ENCODE results near the gene SREBF1. TPM values are rescaled to one million over a fixed set of nuclear protein-coding genes. Genes with fewer than 3 reads are reported as not detected.

SREBF1 gene
- total RNA-seq, 6 experiments from 2014 or later = 63.8 to 246 (median 173) TPM

DNA sequence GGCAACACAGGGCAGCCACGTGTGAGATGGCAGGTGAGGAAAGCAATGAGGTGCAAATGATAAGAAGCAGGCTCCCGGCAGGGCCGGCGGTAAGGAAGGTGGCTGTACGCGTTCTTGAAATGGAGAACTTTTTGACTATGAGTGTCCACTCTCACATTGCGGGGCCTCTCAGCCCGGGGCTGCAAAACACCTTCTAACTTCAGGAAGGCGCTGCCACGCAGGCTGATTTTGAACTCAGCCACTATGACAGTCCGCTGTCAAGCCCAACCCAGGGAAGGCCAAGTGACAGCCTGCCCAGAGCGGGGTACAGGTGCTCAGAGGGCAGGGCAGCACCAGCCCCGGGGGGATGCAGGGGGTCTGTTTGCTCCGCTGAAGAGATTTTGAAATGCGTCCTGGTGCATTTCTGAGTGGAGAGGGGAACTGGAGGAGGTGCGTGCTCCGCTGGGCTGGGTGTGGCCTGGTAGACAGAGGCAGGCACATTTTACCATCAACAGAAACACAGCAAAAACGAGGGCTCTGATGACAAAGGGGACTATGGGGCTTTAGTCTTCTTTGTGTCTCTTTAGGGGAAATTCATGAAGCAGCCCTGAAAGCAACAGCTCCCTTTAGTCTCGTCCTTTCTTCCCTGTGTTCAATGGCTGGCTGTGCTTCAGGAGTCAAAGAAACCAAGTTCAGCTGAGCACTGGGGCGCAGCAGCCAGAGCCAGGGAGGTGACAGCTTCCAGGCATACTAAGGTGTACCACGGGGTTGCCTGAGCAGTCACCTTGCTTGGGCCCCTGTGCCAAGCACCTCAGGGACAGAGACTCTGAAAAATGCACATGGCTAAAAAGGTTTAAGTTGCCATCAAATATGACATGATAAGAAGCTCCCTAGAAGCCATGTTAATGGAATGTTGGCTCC, 14.6 kb upstream of the SREBF1 start:
- Histone ChIP-seq H3K9me3 (no peaks in the 10 kb centered on the region), H3K27me3 (no peaks in the 10 kb centered on the region), H3K27ac (no peak overlapping the region), H3K4me3 (no peak overlapping the region), H3K4me1 (peaks cover 0 to 17% (median 0%) of the 10 kb centered on the region in 4 donors), H3K36me3 (no peaks in the 10 kb centered on the region)
- intact Hi-C loops (cut with DNase I) = no loop called here
- DNase-seq = no peak
- TF ChIP-seq POLR2A (IDR thresholded peaks at IDR 0.05) = no peak
- TF ChIP-seq, protein P1, sequence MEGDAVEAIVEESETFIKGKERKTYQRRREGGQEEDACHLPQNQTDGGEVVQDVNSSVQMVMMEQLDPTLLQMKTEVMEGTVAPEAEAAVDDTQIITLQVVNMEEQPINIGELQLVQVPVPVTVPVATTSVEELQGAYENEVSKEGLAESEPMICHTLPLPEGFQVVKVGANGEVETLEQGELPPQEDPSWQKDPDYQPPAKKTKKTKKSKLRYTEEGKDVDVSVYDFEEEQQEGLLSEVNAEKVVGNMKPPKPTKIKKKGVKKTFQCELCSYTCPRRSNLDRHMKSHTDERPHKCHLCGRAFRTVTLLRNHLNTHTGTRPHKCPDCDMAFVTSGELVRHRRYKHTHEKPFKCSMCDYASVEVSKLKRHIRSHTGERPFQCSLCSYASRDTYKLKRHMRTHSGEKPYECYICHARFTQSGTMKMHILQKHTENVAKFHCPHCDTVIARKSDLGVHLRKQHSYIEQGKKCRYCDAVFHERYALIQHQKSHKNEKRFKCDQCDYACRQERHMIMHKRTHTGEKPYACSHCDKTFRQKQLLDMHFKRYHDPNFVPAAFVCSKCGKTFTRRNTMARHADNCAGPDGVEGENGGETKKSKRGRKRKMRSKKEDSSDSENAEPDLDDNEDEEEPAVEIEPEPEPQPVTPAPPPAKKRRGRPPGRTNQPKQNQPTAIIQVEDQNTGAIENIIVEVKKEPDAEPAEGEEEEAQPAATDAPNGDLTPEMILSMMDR (IDR thresholded peaks at IDR 0.05) = no peak
- WGBS (ENCODE audit: insufficient coverage, low coverage, low lambda C conversion rate, missing lambda C conversion rate) = 90% methylated on average over 8 of the region's 21 CpGs
- ATAC-seq = no peak

DNA sequence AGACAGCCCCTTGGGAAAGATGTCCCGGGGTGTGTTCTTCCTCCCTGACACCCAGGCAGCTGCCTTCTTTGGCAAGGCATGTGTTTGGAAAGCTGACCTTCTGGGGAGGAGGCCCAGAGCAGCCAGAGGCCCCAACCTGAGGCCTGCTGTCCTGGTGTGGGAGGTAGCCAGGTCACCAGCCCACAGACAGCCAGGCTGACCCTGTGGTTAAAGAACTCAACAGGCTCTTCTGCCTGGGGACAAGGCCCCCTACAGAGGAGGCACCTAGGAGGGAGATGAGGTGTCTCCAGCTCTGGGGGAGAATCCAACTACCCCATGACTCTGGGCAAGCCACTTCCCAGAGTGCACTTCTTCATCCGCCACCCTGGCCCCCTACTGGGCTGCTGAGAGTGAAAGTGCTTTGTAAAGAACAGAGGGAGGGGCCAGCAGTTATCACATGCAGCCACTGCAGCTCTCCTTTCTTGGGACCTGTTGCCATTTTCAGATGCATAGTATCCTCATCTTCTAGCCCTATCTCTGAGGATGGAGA, 13.1 kb upstream of the SREBF1 start:
- no peaks in the 10 kb centered on the region for H3K27me3 ChIP-seq
- no peak overlapping the region for H3K4me3 ChIP-seq
- H3K4me1 ChIP-seq = peaks cover 0 to 17% (median 0%) of the 10 kb centered on the region in 4 donors
- ATAC-seq = peak; percentile 26 to 59 (median 46)
- H3K27ac ChIP-seq = peak overlapping the region in 2 of 3 donors; percentile 52 to 62
- TF ChIP-seq POLR2A (IDR thresholded peaks at IDR 0.05) = no peak
- TF ChIP-seq, protein P1 (IDR thresholded peaks at IDR 0.05) = peak in 3 of 4 donors; percentile 4 to 17 (median 15)
- H3K36me3 ChIP-seq = no peaks in the 10 kb centered on the region
- 100% methylated on average over 1 of the region's 2 CpGs for WGBS (ENCODE audit: insufficient coverage, low coverage, low lambda C conversion rate, missing lambda C conversion rate)
- H3K9me3 ChIP-seq = no peaks in the 10 kb centered on the region
- DNase-seq = no peak
- intact Hi-C loops (cut with DNase I) = no loop called here

DNA sequence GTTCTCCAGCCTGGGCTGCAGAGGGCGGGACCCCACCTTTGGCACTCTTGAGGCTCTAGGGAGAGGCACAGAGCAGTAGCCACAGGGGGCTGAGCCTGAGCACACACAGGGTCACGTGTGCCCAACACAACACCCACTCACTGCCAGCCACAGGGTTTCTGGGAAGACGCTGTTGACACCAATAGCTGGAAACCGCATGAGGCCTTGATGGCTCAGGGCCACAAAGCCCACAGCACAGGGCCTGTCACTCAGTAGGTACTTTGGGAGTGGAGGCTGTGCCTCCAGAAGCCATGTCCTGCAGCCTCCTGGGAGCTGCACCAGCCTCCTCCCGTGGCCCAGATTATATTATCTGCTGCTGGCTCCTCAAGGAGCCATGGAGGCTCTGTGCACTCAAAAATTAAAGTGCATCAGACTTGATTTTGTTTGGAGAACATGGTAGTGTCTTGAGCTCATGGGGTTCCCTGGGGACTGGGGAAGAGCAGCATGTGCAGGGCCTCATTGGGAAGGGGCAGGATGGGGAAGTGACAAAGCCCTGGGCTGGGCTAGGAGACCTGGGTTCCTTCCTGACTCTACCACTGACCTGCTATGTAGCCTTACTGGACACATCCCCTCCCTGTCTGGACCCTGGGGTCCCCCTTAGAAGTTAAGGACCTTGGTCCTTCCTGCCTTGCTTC, 12.5 kb upstream of the SREBF1 start:
- Histone ChIP-seq H3K36me3 (no peaks in the 10 kb centered on the region), H3K27ac (peak overlapping the region in 2 of 3 donors; percentile 52 to 62), H3K27me3 (no peaks in the 10 kb centered on the region), H3K9me3 (no peaks in the 10 kb centered on the region), H3K4me1 (peaks cover 0 to 17% (median 0%) of the 10 kb centered on the region in 4 donors), H3K4me3 (no peak overlapping the region)
- DNase-seq (peak in 2 of 3 donors; percentile 80 to 82), ATAC-seq (peak; percentile 58 to 81 (median 74))
- intact Hi-C loops (cut with DNase I) = no loop called here
- TF ChIP-seq POLR2A (IDR thresholded peaks at IDR 0.05) = no peak
- TF ChIP-seq, protein P1 (IDR thresholded peaks at IDR 0.05) = no peak
- WGBS (ENCODE audit: insufficient coverage, low coverage, low lambda C conversion rate, missing lambda C conversion rate) = 52% methylated on average over 2 of the region's 5 CpGs

DNA sequence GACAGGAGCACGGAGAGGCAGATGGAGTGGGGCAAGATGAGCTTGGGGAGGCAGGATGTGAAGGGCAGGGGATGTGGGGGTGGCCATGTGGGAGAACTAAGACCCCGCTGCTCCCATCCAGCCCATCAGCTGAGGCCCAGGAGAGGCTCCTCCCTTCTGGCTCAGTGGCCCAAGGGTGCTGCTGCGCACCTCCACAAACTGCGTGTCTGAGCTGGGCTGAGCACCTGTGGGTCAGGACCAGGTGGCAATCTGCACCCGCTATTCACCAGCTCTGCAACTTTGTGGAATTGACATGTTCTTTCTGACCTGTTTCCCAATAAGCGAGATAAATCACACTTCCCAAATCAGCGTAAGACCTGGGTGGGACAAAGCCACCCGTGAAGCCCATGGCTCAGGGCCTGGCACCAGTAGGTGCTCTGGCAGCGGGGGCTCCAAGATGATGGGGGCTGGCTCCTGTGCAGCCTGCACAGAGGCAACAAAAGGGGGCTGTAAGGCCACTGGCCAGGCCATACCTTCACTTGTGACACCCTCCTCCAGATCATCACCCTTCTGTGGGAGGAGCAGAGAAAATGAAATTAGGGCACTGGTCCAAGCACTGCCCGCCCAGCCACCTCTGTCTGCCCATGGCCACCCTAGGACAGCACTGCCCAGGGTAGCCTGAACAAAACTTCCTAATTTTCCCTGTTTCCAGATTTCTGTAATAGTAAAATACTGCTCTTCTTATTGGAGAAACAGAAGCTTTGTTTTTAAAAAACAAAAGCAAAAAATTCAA, 11.7 kb upstream of the SREBF1 start:
- intact Hi-C loops (cut with DNase I) = no loop called here
- Histone ChIP-seq H3K4me1 (peaks cover 0 to 17% (median 0%) of the 10 kb centered on the region in 4 donors), H3K36me3 (no peaks in the 10 kb centered on the region), H3K9me3 (no peaks in the 10 kb centered on the region), H3K27me3 (no peaks in the 10 kb centered on the region), H3K27ac (peak overlapping the region in 2 of 3 donors; percentile 52 to 62), H3K4me3 (no peak overlapping the region)
- 80% methylated on average over 2 of the region's 10 CpGs for WGBS (ENCODE audit: insufficient coverage, low coverage, low lambda C conversion rate, missing lambda C conversion rate)
- ATAC-seq (peak in 2 of 4 donors; percentile 12 to 42), DNase-seq (no peak)
- TF ChIP-seq, protein P1 (IDR thresholded peaks at IDR 0.05) = no peak
- TF ChIP-seq POLR2A (IDR thresholded peaks at IDR 0.05) = no peak
